Epithelial cell of umbilical artery (primary cell): ENCODE data around the gene AP4B1. TPM values are rescaled to one million over a fixed set of nuclear protein-coding genes. Genes with fewer than 3 reads are reported as not detected.

Experiments used
- total RNA-seq: library from RNA; depleted of rRNA; stranded (reverse); fragments of >200 nt; gene quantifications from 2 replicates; pipeline ENCODE4 v1.2.3, GENCODE V29; 2014

Gene AP4B1
- total RNA-seq = 38.0 and 40.9 TPM in 2 replicates

GRCh38 chr1:113904674-113905434 is at the start of gene AP4B1, which contains the start of gene DCLRE1B:
Gene AP4B1 (minus strand): TSS chr1:113904799. CDS start chr1:113904717, 82 bp downstream.
Gene DCLRE1B (plus strand): TSS chr1:113905326. CDS start chr1:113905587, 261 bp downstream.

GRCh38 chr1:113928941-113929749 is 24.5 kb upstream of the AP4B1 start, which contains the start of gene HIPK1:
Gene HIPK1 (plus strand): TSS chr1:113929324.

GRCh38 chr1:113887402-113888175 is 17.0 kb downstream of the AP4B1 start, which contains the start of gene BCL2L15:
Gene BCL2L15 (minus strand): TSS chr1:113887581. CDS start chr1:113887375, 206 bp downstream.

GRCh38 chr1:113871597-113872113 is 32.9 kb downstream of the AP4B1 start, which contains the start of gene PTPN22:
Gene PTPN22 (minus strand): TSS chr1:113871712.

Other genes starting within 250 kb of the AP4B1 start
- 41.9 and 52.1 TPM in 2 replicates for gene PHTF1, start 145.3 kb downstream of the AP4B1 start, total RNA-seq
- 8.1 and 10.0 TPM in 2 replicates for gene RSBN1, start 92.3 kb downstream of the AP4B1 start, total RNA-seq
- 2.7 and 5.2 TPM in 2 replicates for gene PTPN22, start 33.1 kb downstream of the AP4B1 start, total RNA-seq
- under 0.01 and 1.6 TPM in 2 replicates for gene BCL2L15, start 17.2 kb downstream of the AP4B1 start, total RNA-seq
- 1.9 and 2.3 TPM in 2 replicates for gene DCLRE1B, start 527 bp upstream of the AP4B1 start, total RNA-seq
- gene HIPK1, start 24.5 kb upstream of the AP4B1 start, total RNA-seq = 21.1 and 26.1 TPM in 2 replicates
- 1.3 and 3.3 TPM in 2 replicates for gene OLFML3, start 74.7 kb upstream of the AP4B1 start, total RNA-seq
- not detected in 2 replicates for gene SYT6, start 249.1 kb upstream of the AP4B1 start, total RNA-seq